GM23338 (cell line): Measurements from ENCODE around the gene HRH4. TPM values are rescaled to one million over a fixed set of nuclear protein-coding genes. Genes with fewer than 3 reads are reported as not detected.

Experiments used
- CREB1 ChIP-seq: fragments of 250-450 bp; sonication (Bioruptor Pico); IDR thresholded peaks from 2 replicates; pipeline ENCODE4 v1.5.0; 2020; ENCODE audit warnings: low read depth, mild to moderate bottlenecking, moderate library complexity
- ETS1 ChIP-seq: IDR thresholded peaks from 2 replicates; pipeline ENCODE4 v1.6.1; 2016; ENCODE audit warnings: antibody characterized with exemption
- EZH2 ChIP-seq: fragments of 200-600 bp; sonication (generic); IDR thresholded peaks from one replicate; pipeline ENCODE4 v1.8.0; 2017; ENCODE audit warnings: antibody characterized with exemption, mild to moderate bottlenecking, low read depth; ENCODE audit not compliant: unreplicated experiment
- POLR2AphosphoS5 ChIP-seq: IDR thresholded peaks from 2 replicates; pipeline ENCODE4 v1.6.1; 2016; ENCODE audit warnings: antibody characterized with exemption, low read depth
- REST ChIP-seq: IDR thresholded peaks from one replicate; pipeline ENCODE4 v1.6.1; 2018; ENCODE audit warnings: antibody characterized with exemption; ENCODE audit not compliant: unreplicated experiment
- ZNF331 ChIP-seq: fragments of 250-450 bp; sonication (Bioruptor Pico); IDR thresholded peaks from 2 replicates; pipeline ENCODE4 v1.5.0; 2020; ENCODE audit warnings: low read depth, mild to moderate bottlenecking, moderate library complexity
- ZNF462 ChIP-seq: fragments of 250-450 bp; sonication (Bioruptor Pico); IDR thresholded peaks from 2 replicates; pipeline ENCODE4 v1.5.0; 2020; ENCODE audit warnings: mild to moderate bottlenecking, moderate library complexity
- polyA plus RNA-seq: library from polyadenylated mRNA; unstranded; fragments of >200 nt; fragmentation: Nextera tagmentation; extraction: Ambion mirVana; gene quantifications from 2 replicates; pipeline ENCODE4 v1.2.1, GENCODE V29; 2016
- total RNA-seq: library from RNA; depleted of rRNA; stranded (reverse); fragments of >200 nt; shearing (Covaris generic); gene quantifications from 2 replicates; pipeline ENCODE4 v1.2.3, GENCODE V29; 2014

Gene HRH4
- total and polyA plus RNA-seq, 2 experiments from 2014 or later, result 0.17 TPM; not detected in 1

GRCh38 chr18:24470805-24471204 is 10.4 kb downstream of the HRH4 start (continued):
- no peak for TF ChIP-seq ZNF462 (CRISPR knock-in tag)
- no peak for TF ChIP-seq ETS1
- TF ChIP-seq ZNF331 (CRISPR knock-in tag), result no peak
- TF ChIP-seq CREB1 (CRISPR knock-in tag), result no peak
- no peak for TF ChIP-seq POLR2AphosphoS5
- no peak for TF ChIP-seq REST
- no peak for TF ChIP-seq EZH2
